Measurements from ENCODE around the gene RPP40. TPM values are rescaled to one million over a fixed set of nuclear protein-coding genes. Genes with fewer than 3 reads are reported as not detected.

The RPP40 gene
- total RNA-seq, 1 experiment from 2014 or later: 15.9 TPM

DNA sequence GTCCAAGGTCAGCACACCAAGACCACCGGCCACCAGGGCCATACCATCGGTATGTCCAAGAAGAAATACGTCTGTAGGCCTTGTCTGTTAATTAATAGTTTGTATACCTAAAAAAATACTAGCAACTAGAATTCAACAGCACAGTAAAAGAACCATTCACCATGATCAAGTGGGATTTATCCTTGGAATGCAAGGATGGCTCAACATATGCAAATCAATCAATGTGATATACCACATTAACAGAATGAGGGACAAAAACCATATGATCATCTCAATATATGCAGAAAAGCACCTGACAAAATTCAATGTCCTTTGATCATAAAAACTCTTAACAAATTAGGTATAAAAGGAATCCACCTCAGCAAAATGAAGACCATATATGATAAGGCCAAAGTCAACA is 24.4 kb downstream of the RPP40 start:
- CTCF ChIA-PET: no interaction called here
- no TSS peak for BruUV-seq (replicated peaks)
- Histone ChIP-seq H3K36me3 (ENCODE audit: control insufficient read depth in 1 of 2, insufficient read depth in 2 of 2, low read length in 2 of 2) (no peaks in the 10 kb centered on the region), H3K27me3 (ENCODE audit: insufficient read depth, low read length) (no peaks in the 10 kb centered on the region), H3K9ac (ENCODE audit: low read length) (no peak overlapping the region), H3K9me2 (ENCODE audit: insufficient read depth) (no peaks in the 10 kb centered on the region), H3K79me2 (ENCODE audit: insufficient read depth, low read length) (no peaks in the 10 kb centered on the region), H4K20me1 (ENCODE audit: insufficient read depth) (no peaks in the 10 kb centered on the region), H3K4me1 (ENCODE audit: control insufficient read depth in 1 of 2, insufficient read depth in 2 of 2, low read length in 2 of 2) (no peaks in the 10 kb centered on the region), H3K9me3 (ENCODE audit: control insufficient read depth in 1 of 2, insufficient read depth in 1 of 2, low read depth in 1 of 2, low read length in 2 of 2) (peaks cover 3 to 13% of the 10 kb centered on the region in 2 experiments; a peak in 1 of 4 replicates), H3K4me3 (replicated peaks in 1 of 2; ENCODE audit: low read depth in 1 of 2, low read length in 2 of 2) (no peak overlapping the region), H2AFZ (ENCODE audit: low read depth, low read length, poor library complexity, severe bottlenecking) (no peak overlapping the region), H3K27ac (ENCODE audit: low read depth, low read length) (no peak overlapping the region), H3K4me2 (ENCODE audit: low read length) (no peak overlapping the region)
- ATAC-seq (no peak), DNase-seq (ENCODE audit: low read depth, low spot score) (no peak)
- intact Hi-C loops (cut with micrococcal nuclease): no loop called here
- RAD21 ChIA-PET (ENCODE audit: low non-redundant PET in 1 of 2, low total read pairs in 2 of 2, uncharacterized antibody in 2 of 2, unreplicated experiment in 2 of 2): no interaction called here
- POLR2A ChIA-PET: no interaction called here
- no peak for TF ChIP-seq TCF7L2 (IDR thresholded peaks at IDR 0.05; ENCODE audit: borderline replicate concordance, extremely low read depth, insufficient read depth, insufficient read length)
- no peak for TF ChIP-seq ZNF274 (IDR thresholded peaks at IDR 0.05; ENCODE audit: low read depth, low read length)
- TF ChIP-seq EZH2 (IDR thresholded peaks at IDR 0.05): no peak
- no peak for TF ChIP-seq SRF (IDR thresholded peaks at IDR 0.05; ENCODE audit: low read depth)
- TF ChIP-seq JUND (IDR thresholded peaks at IDR 0.05): no peak
- TF ChIP-seq, protein P1, sequence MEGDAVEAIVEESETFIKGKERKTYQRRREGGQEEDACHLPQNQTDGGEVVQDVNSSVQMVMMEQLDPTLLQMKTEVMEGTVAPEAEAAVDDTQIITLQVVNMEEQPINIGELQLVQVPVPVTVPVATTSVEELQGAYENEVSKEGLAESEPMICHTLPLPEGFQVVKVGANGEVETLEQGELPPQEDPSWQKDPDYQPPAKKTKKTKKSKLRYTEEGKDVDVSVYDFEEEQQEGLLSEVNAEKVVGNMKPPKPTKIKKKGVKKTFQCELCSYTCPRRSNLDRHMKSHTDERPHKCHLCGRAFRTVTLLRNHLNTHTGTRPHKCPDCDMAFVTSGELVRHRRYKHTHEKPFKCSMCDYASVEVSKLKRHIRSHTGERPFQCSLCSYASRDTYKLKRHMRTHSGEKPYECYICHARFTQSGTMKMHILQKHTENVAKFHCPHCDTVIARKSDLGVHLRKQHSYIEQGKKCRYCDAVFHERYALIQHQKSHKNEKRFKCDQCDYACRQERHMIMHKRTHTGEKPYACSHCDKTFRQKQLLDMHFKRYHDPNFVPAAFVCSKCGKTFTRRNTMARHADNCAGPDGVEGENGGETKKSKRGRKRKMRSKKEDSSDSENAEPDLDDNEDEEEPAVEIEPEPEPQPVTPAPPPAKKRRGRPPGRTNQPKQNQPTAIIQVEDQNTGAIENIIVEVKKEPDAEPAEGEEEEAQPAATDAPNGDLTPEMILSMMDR (IDR thresholded peaks at IDR 0.05 in 2 of 3, conservative IDR thresholded peaks at IDR 0.05 in 1 of 3; ENCODE audit: borderline replicate concordance in 1 of 3, insufficient read depth in 1 of 3, low read depth in 2 of 3, low read length in 2 of 3): no peak
- TF ChIP-seq, protein P2, sequence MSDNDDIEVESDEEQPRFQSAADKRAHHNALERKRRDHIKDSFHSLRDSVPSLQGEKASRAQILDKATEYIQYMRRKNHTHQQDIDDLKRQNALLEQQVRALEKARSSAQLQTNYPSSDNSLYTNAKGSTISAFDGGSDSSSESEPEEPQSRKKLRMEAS (IDR thresholded peaks at IDR 0.05): no peak
- no peak for TF ChIP-seq FOSL1 (IDR thresholded peaks at IDR 0.05; ENCODE audit: low read depth)

DNA sequence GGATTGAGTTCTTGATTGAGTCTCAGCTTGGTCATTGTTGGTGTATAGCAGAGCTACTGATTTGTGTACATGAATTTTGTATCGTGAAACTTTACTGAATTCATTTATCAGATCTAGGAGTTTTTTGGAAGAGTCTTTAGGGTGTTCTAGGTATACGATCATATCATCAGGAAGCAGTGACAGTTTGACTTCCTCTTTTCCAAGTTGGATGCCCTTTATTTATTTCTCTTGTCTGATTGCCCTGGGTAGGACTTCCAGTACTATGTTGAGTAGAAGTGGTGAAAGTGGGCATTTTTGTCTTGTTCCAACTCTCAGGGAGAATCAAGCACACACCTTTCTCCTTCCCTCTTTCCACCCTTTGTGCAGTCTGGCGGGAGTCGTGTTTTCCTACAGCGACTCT is 26.4 kb downstream of the RPP40 start:
- DNase-seq (ENCODE audit: low read depth, low spot score) (no peak), ATAC-seq (no peak)
- ChIA-PET CTCF (no interaction called here), POLR2A (no interaction called here), RAD21 (ENCODE audit: low non-redundant PET in 1 of 2, low total read pairs in 2 of 2, uncharacterized antibody in 2 of 2, unreplicated experiment in 2 of 2) (no interaction called here)
- Histone ChIP-seq H3K4me1 (ENCODE audit: control insufficient read depth in 1 of 2, insufficient read depth in 2 of 2, low read length in 2 of 2) (no peaks in the 10 kb centered on the region), H3K27me3 (ENCODE audit: insufficient read depth, low read length) (no peaks in the 10 kb centered on the region), H3K9me3 (ENCODE audit: control insufficient read depth in 1 of 2, insufficient read depth in 1 of 2, low read depth in 1 of 2, low read length in 2 of 2) (peaks cover 3 to 13% of the 10 kb centered on the region in 2 experiments; a peak in 1 of 4 replicates), H3K79me2 (ENCODE audit: insufficient read depth, low read length) (no peaks in the 10 kb centered on the region), H3K27ac (ENCODE audit: low read depth, low read length) (no peak overlapping the region), H4K20me1 (ENCODE audit: insufficient read depth) (no peaks in the 10 kb centered on the region), H3K36me3 (ENCODE audit: control insufficient read depth in 1 of 2, insufficient read depth in 2 of 2, low read length in 2 of 2) (no peaks in the 10 kb centered on the region), H2AFZ (ENCODE audit: low read depth, low read length, poor library complexity, severe bottlenecking) (no peak overlapping the region), H3K4me2 (ENCODE audit: low read length) (no peak overlapping the region), H3K4me3 (replicated peaks in 1 of 2; ENCODE audit: low read depth in 1 of 2, low read length in 2 of 2) (no peak overlapping the region), H3K9ac (ENCODE audit: low read length) (no peak overlapping the region), H3K9me2 (ENCODE audit: insufficient read depth) (no peaks in the 10 kb centered on the region)
- BruUV-seq (replicated peaks): no TSS peak
- intact Hi-C loops (cut with micrococcal nuclease): no loop called here
- TF ChIP-seq YY1 (IDR thresholded peaks at IDR 0.05; ENCODE audit: extremely low read depth, insufficient replicate concordance, low read depth, low read length) (no peak), EGR1 (IDR thresholded peaks at IDR 0.05; ENCODE audit: low read depth) (no peak), POLR2A (IDR thresholded peaks at IDR 0.05; ENCODE audit: borderline replicate concordance, extremely low read depth, insufficient read depth, insufficient read length) (no peak), SIN3A (IDR thresholded peaks at IDR 0.05; ENCODE audit: low read depth) (no peak), JUND (IDR thresholded peaks at IDR 0.05) (no peak), FOSL1 (IDR thresholded peaks at IDR 0.05; ENCODE audit: low read depth) (no peak), CBX3 (IDR thresholded peaks at IDR 0.05; ENCODE audit: low read depth) (no peak), ZNF274 (IDR thresholded peaks at IDR 0.05; ENCODE audit: low read depth, low read length) (no peak), ELF1 (IDR thresholded peaks at IDR 0.05; ENCODE audit: borderline replicate concordance, low read depth) (no peak), TCF7L2 (IDR thresholded peaks at IDR 0.05; ENCODE audit: borderline replicate concordance, extremely low read depth, insufficient read depth, insufficient read length) (no peak)
- TF ChIP-seq, protein P3, sequence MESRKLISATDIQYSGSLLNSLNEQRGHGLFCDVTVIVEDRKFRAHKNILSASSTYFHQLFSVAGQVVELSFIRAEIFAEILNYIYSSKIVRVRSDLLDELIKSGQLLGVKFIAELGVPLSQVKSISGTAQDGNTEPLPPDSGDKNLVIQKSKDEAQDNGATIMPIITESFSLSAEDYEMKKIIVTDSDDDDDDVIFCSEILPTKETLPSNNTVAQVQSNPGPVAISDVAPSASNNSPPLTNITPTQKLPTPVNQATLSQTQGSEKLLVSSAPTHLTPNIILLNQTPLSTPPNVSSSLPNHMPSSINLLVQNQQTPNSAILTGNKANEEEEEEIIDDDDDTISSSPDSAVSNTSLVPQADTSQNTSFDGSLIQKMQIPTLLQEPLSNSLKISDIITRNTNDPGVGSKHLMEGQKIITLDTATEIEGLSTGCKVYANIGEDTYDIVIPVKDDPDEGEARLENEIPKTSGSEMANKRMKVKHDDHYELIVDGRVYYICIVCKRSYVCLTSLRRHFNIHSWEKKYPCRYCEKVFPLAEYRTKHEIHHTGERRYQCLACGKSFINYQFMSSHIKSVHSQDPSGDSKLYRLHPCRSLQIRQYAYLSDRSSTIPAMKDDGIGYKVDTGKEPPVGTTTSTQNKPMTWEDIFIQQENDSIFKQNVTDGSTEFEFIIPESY (IDR thresholded peaks at IDR 0.05; ENCODE audit: extremely low read depth, insufficient replicate concordance, low read length): no peak
